ENCODE measurements around the gene B4GALT2. TPM values are rescaled to one million over a fixed set of nuclear protein-coding genes. Genes with fewer than 3 reads are reported as not detected.
A peak's percentile ranks its signal among the peaks of the same experiment; 100 is the strongest.

Gene B4GALT2
- polyA plus RNA-seq, 6 donors from 2014 or later = 0.16 to 1.6 (median 0.37) TPM; not detected in 1

- peaks cover 0 to 16% of the 10 kb centered on the region in 2 donors for H3K36me3 Mint-ChIP-seq
- peaks cover 14 to 35% (median 14%) of the 10 kb centered on the region in 3 donors for H3K4me1 Mint-ChIP-seq
- H3K4me3 Mint-ChIP-seq = no peak overlapping the region
- no peak overlapping the region for H3K27ac Mint-ChIP-seq
- no peaks in the 10 kb centered on the region for H3K9me3 Mint-ChIP-seq
- H3K27me3 Mint-ChIP-seq = no peaks in the 10 kb centered on the region
- no peak for DNase-seq
- ATAC-seq (ENCODE audit: low read depth in 2 of 2) = no peak
These were observed 26.2 kb upstream of the B4GALT2 start for GRCh38 chr1:43952731-43953346.

- peak overlapping the region in 1 of 6 donors; percentile 69 for H3K27ac Mint-ChIP-seq
- ATAC-seq (ENCODE audit: low read depth in 2 of 2) = no peak
- no peak for DNase-seq
- H3K36me3 Mint-ChIP-seq = peaks cover 0 to 21% of the 10 kb centered on the region in 2 donors
- H3K4me3 Mint-ChIP-seq = no peak overlapping the region
- no peaks in the 10 kb centered on the region for H3K27me3 Mint-ChIP-seq
- peaks cover 9 to 30% (median 10%) of the 10 kb centered on the region in 3 donors for H3K4me1 Mint-ChIP-seq
- H3K9me3 Mint-ChIP-seq = no peaks in the 10 kb centered on the region
These were observed 25.6 kb upstream of the B4GALT2 start for GRCh38 chr1:43953361-43953760.

- no peak overlapping the region for H3K4me3 Mint-ChIP-seq
These were observed 25.0 kb upstream of the B4GALT2 start for GRCh38 chr1:43954036-43954435.

GRCh38 chr1:43956234-43956633 is 22.8 kb upstream of the B4GALT2 start:
- Mint-ChIP-seq H3K27ac (no peak overlapping the region), H3K27me3 (no peaks in the 10 kb centered on the region), H3K4me3 (no peak overlapping the region), H3K4me1 (peaks cover 0 to 14% (median 0%) of the 10 kb centered on the region in 3 donors), H3K9me3 (no peaks in the 10 kb centered on the region), H3K36me3 (peaks cover 0 to 22% of the 10 kb centered on the region in 2 donors)
- DNase-seq (no peak), ATAC-seq (ENCODE audit: low read depth in 2 of 2) (no peak)

More at GRCh38 chr1:43954036-43954435, 25.0 kb upstream of the B4GALT2 start:
- no peaks in the 10 kb centered on the region for H3K9me3 Mint-ChIP-seq
- H3K27me3 Mint-ChIP-seq = no peaks in the 10 kb centered on the region
- H3K27ac Mint-ChIP-seq = peak overlapping the region in 1 of 6 donors; percentile 69
- peaks cover 0 to 28% of the 10 kb centered on the region in 2 donors for H3K36me3 Mint-ChIP-seq
- DNase-seq (no peak), ATAC-seq (ENCODE audit: low read depth in 2 of 2) (no peak)
- peaks cover 2 to 26% (median 7%) of the 10 kb centered on the region in 3 donors for H3K4me1 Mint-ChIP-seq

GRCh38 chr1:43957407-43958040 is 21.5 kb upstream of the B4GALT2 start:
- no peak for DNase-seq
- no peak overlapping the region for H3K4me3 Mint-ChIP-seq
- H3K4me1 Mint-ChIP-seq = peaks cover 0 to 9% (median 0%) of the 10 kb centered on the region in 3 donors
- no peak for ATAC-seq (ENCODE audit: low read depth in 2 of 2)
- no peak overlapping the region for H3K27ac Mint-ChIP-seq
- peaks cover 0 to 27% of the 10 kb centered on the region in 2 donors for H3K36me3 Mint-ChIP-seq
- no peaks in the 10 kb centered on the region for H3K9me3 Mint-ChIP-seq
- no peaks in the 10 kb centered on the region for H3K27me3 Mint-ChIP-seq

- H3K4me3 Mint-ChIP-seq = no peak overlapping the region
- no peaks in the 10 kb centered on the region for H3K9me3 Mint-ChIP-seq
- peak overlapping the region in 1 of 6 donors; percentile 22 for H3K27ac Mint-ChIP-seq
- peaks cover 0 to 9% (median 0%) of the 10 kb centered on the region in 3 donors for H3K4me1 Mint-ChIP-seq
- H3K36me3 Mint-ChIP-seq = peaks cover 0 to 30% of the 10 kb centered on the region in 2 donors
- H3K27me3 Mint-ChIP-seq = no peaks in the 10 kb centered on the region
- DNase-seq (no peak), ATAC-seq (ENCODE audit: low read depth in 2 of 2) (no peak)
These were observed 20.4 kb upstream of the B4GALT2 start for GRCh38 chr1:43958351-43959255.

GRCh38 chr1:43960798-43961197 is 18.2 kb upstream of the B4GALT2 start:
- ATAC-seq (ENCODE audit: low read depth in 2 of 2) (no peak), DNase-seq (no peak)
- no peaks in the 10 kb centered on the region for H3K27me3 Mint-ChIP-seq
- H3K27ac Mint-ChIP-seq = no peak overlapping the region
- peaks cover 0 to 30% of the 10 kb centered on the region in 2 donors for H3K36me3 Mint-ChIP-seq
- H3K4me3 Mint-ChIP-seq = no peak overlapping the region
- no peaks in the 10 kb centered on the region for H3K9me3 Mint-ChIP-seq
- H3K4me1 Mint-ChIP-seq = no peaks in the 10 kb centered on the region

- Mint-ChIP-seq H3K27ac (no peak overlapping the region), H3K4me1 (no peaks in the 10 kb centered on the region), H3K27me3 (no peaks in the 10 kb centered on the region), H3K4me3 (no peak overlapping the region), H3K9me3 (no peaks in the 10 kb centered on the region), H3K36me3 (peaks cover 0 to 30% of the 10 kb centered on the region in 2 donors)
- no peak for ATAC-seq (ENCODE audit: low read depth in 2 of 2)
- DNase-seq = no peak
These were observed 17.3 kb upstream of the B4GALT2 start for GRCh38 chr1:43961692-43962091.

- H3K27me3 Mint-ChIP-seq = no peaks in the 10 kb centered on the region
- H3K36me3 Mint-ChIP-seq = peaks cover 0 to 27% of the 10 kb centered on the region in 2 donors
- H3K27ac Mint-ChIP-seq = no peak overlapping the region
- no peaks in the 10 kb centered on the region for H3K9me3 Mint-ChIP-seq
- no peak overlapping the region for H3K4me3 Mint-ChIP-seq
- no peaks in the 10 kb centered on the region for H3K4me1 Mint-ChIP-seq
- no peak for DNase-seq
- no peak for ATAC-seq (ENCODE audit: low read depth in 2 of 2)
These were observed 16.7 kb upstream of the B4GALT2 start for GRCh38 chr1:43962324-43962723.

GRCh38 chr1:43963006-43963405 is 16.0 kb upstream of the B4GALT2 start:
- Mint-ChIP-seq H3K4me1 (peaks cover 0 to 3% (median 0%) of the 10 kb centered on the region in 3 donors), H3K27me3 (no peaks in the 10 kb centered on the region), H3K36me3 (peaks cover 0 to 22% of the 10 kb centered on the region in 2 donors), H3K27ac (no peak overlapping the region), H3K4me3 (no peak overlapping the region), H3K9me3 (no peaks in the 10 kb centered on the region)
- ATAC-seq (ENCODE audit: low read depth in 2 of 2) (no peak), DNase-seq (no peak)

GRCh38 chr1:43963890-43964289 is 15.1 kb upstream of the B4GALT2 start:
- H3K4me3 Mint-ChIP-seq = no peak overlapping the region
- DNase-seq (no peak), ATAC-seq (ENCODE audit: low read depth in 2 of 2) (no peak)
- peaks cover 0 to 4% (median 0%) of the 10 kb centered on the region in 3 donors for H3K4me1 Mint-ChIP-seq
- H3K36me3 Mint-ChIP-seq = peaks cover 0 to 13% of the 10 kb centered on the region in 2 donors
- H3K27ac Mint-ChIP-seq = no peak overlapping the region
- H3K27me3 Mint-ChIP-seq = no peaks in the 10 kb centered on the region
- no peaks in the 10 kb centered on the region for H3K9me3 Mint-ChIP-seq

GRCh38 chr1:43965316-43965715 is 13.7 kb upstream of the B4GALT2 start:
- Mint-ChIP-seq H3K27me3 (no peaks in the 10 kb centered on the region), H3K4me1 (peaks cover 11 to 14% (median 13%) of the 10 kb centered on the region in 3 donors), H3K9me3 (no peaks in the 10 kb centered on the region), H3K36me3 (peaks cover 0 to 9% of the 10 kb centered on the region in 2 donors), H3K4me3 (no peak overlapping the region), H3K27ac (no peak overlapping the region)
- no peak for DNase-seq
- no peak for ATAC-seq (ENCODE audit: low read depth in 2 of 2)

- DNase-seq = no peak
- Mint-ChIP-seq H3K27ac (no peak overlapping the region), H3K27me3 (no peaks in the 10 kb centered on the region), H3K4me1 (peaks cover 24 to 29% (median 26%) of the 10 kb centered on the region in 3 donors), H3K4me3 (peak overlapping the region in 2 of 8 donors; percentile 3 to 28), H3K9me3 (no peaks in the 10 kb centered on the region), H3K36me3 (no peaks in the 10 kb centered on the region)
- ATAC-seq (ENCODE audit: low read depth in 2 of 2) = no peak
These were observed 10.6 kb upstream of the B4GALT2 start for GRCh38 chr1:43968348-43968948.
